AG04450 (cell line): Measurements from ENCODE around the gene POGLUT2. TPM values are rescaled to one million over a fixed set of nuclear protein-coding genes. Genes with fewer than 3 reads are reported as not detected.

Source experiments
- CTCF ChIA-PET: fragments of 300-600, 350-600 bp; formaldehyde crosslinking; extraction: SDS; loops from one replicate; lab custom pipeline; 2022; ENCODE audit warnings: antibody characterized with exemption, inconsistent platforms; lab: Charles Lee
- POLR2A ChIA-PET: fragments of 350-600 bp; formaldehyde crosslinking; extraction: SDS; loops from one replicate; lab custom pipeline; 2021; ENCODE audit warnings: antibody characterized with exemption, inconsistent platforms; lab: Yijun Ruan, JAX
- DNase-seq: peaks from one replicate; pipeline ENCODE4 v3.0.0-alpha.2; 2011; ENCODE audit warnings: low read depth, low spot score
- H3K27ac ChIP-seq: one replicate; pipeline ENCODE4 v1.5.1; 2012; ENCODE audit warnings: low read depth, low read length, control low read depth
- H3K27me3 ChIP-seq: one replicate; pipeline ENCODE4 v1.6.0; 2012; ENCODE audit warnings: low read length; ENCODE audit not compliant: control insufficient read depth, insufficient read depth
- H3K4me3 ChIP-seq: 2 replicates; pipeline ENCODE4 v1.5.1; 2011; ENCODE audit warnings: mild to moderate bottlenecking, low read depth, low read length, control low read depth
- H3K9me3 ChIP-seq: 2 replicates; pipeline ENCODE4 v1.5.1; 2012; ENCODE audit warnings: low read length; ENCODE audit not compliant: control insufficient read depth, insufficient read depth
- CTCF ChIP-seq: IDR thresholded peaks from 2 replicates; pipeline ENCODE4 v1.5.1; 2011; ENCODE audit warnings: low read depth, low read length, control low read depth, inconsistent platforms
- polyA plus RNA-seq: library from polyadenylated mRNA; depleted of rRNA; stranded (reverse); fragments of >200 nt; gene quantifications from 2 replicates; pipeline ENCODE4 v1.2.3, GENCODE V29; 2011

POGLUT2 gene
- polyA plus RNA-seq, 1 experiment: 24.8 TPM

- Histone ChIP-seq H3K9me3 (no peaks in the 10 kb centered on the region), H3K4me3 (no peak overlapping the region), H3K27me3 (no peaks in the 10 kb centered on the region), H3K27ac (no peak overlapping the region)
- no peak for TF ChIP-seq CTCF
- DNase-seq: no peak
- ChIA-PET CTCF (interaction anchor here (1.1 to 1.2 kb wide), 3 partner anchors 12 to 39 kb away, joined by 3 read pairs; no protein-coding TSS in a partner anchor), POLR2A (no interaction called here)
These were observed 31.9 kb upstream of the POGLUT2 start for GRCh38 chr13:102830646-102831045.

GRCh38 chr13:102825921-102826706 is 27.3 kb upstream of the POGLUT2 start:
- ChIA-PET POLR2A (interaction anchor here (0.7 to 1.0 kb wide), 4 partner anchors 19 to 52 kb away, joined by 3 to 5 read pairs (median 4); partner anchors contain the start of genes ERCC5 and TEX30), CTCF (interaction anchor here (2.4 kb wide), 1 partner anchor 26 kb away, joined by 14 read pairs; no protein-coding TSS in a partner anchor)
- peak overlapping the region; percentile 93 for H3K27ac ChIP-seq
- TF ChIP-seq CTCF: no peak
- DNase-seq: peak; percentile 71
- H3K9me3 ChIP-seq: no peaks in the 10 kb centered on the region
- H3K27me3 ChIP-seq: no peaks in the 10 kb centered on the region
- H3K4me3 ChIP-seq: peak overlapping the region; percentile 52

- no peak for TF ChIP-seq CTCF
- ChIA-PET CTCF (interaction anchor here (2.4 kb wide), 1 partner anchor 25 kb away, joined by 14 read pairs; no protein-coding TSS in a partner anchor), POLR2A (interaction anchor here (0.7 to 1.0 kb wide), 3 partner anchors 20 to 52 kb away, joined by 3 to 5 read pairs (median 3); partner anchors contain the start of genes ERCC5 and TEX30)
- Histone ChIP-seq H3K9me3 (no peaks in the 10 kb centered on the region), H3K4me3 (no peak overlapping the region), H3K27ac (peak overlapping the region; percentile 93), H3K27me3 (no peaks in the 10 kb centered on the region)
- no peak for DNase-seq
These were observed 26.6 kb upstream of the POGLUT2 start for GRCh38 chr13:102825400-102825799.

- DNase-seq: no peak
These were observed 19.1 kb upstream of the POGLUT2 start for GRCh38 chr13:102817907-102818306.

More at GRCh38 chr13:102817907-102818306, 19.1 kb upstream of the POGLUT2 start:
- Histone ChIP-seq H3K4me3 (no peak overlapping the region), H3K27me3 (no peaks in the 10 kb centered on the region), H3K9me3 (no peaks in the 10 kb centered on the region), H3K27ac (no peak overlapping the region)
- TF ChIP-seq CTCF: no peak
- CTCF ChIA-PET: interaction anchor here (1.0 kb wide), 2 partner anchors 18 to 226 kb away, joined by 4 read pairs; no protein-coding TSS in a partner anchor
- POLR2A ChIA-PET: no interaction called here
